Islet of Langerhans (tissue), 1 donor: ENCODE results near the gene ILDR2.

ENCODE experiments used
- FAIRE-seq: peaks from one replicate; lab custom pipeline; 2011; peaks lifted over from hg19 to GRCh38; lab: Jason Lieb, UNC

ILDR2 gene

GRCh38 chr1:166924823-166925541 is 50.4 kb downstream of the ILDR2 start:
- FAIRE-seq = no peak

GRCh38 chr1:166920561-166921475 is 54.5 kb downstream of the ILDR2 start:
- FAIRE-seq = no peak

GRCh38 chr1:166918956-166919316 is 56.4 kb downstream of the ILDR2 start:
- FAIRE-seq = no peak

- no peak for FAIRE-seq
Observed at GRCh38 chr1:166918088-166918955, 57.0 kb downstream of the ILDR2 start.

GRCh38 chr1:166915941-166916340 is 59.4 kb downstream of the ILDR2 start:
- FAIRE-seq = no peak

- FAIRE-seq = no peak
Observed at GRCh38 chr1:166915042-166915441, 60.3 kb downstream of the ILDR2 start.

GRCh38 chr1:166914111-166914510 is 61.2 kb downstream of the ILDR2 start:
- FAIRE-seq = no peak

GRCh38 chr1:166911624-166912023 is 63.7 kb downstream of the ILDR2 start:
- FAIRE-seq = no peak

- FAIRE-seq = peak; percentile 99
Observed at GRCh38 chr1:166910396-166910994, 64.8 kb downstream of the ILDR2 start.

- no peak for FAIRE-seq
Observed at GRCh38 chr1:166908942-166909341, 66.4 kb downstream of the ILDR2 start.

GRCh38 chr1:166907763-166908162 is 67.6 kb downstream of the ILDR2 start:
- FAIRE-seq = no peak

- no peak for FAIRE-seq
Observed at GRCh38 chr1:166907051-166907450, 68.3 kb downstream of the ILDR2 start.

GRCh38 chr1:166906647-166907046 is 68.7 kb downstream of the ILDR2 start:
- no peak for FAIRE-seq

- no peak for FAIRE-seq
Observed at GRCh38 chr1:166905900-166906299, 69.4 kb downstream of the ILDR2 start.

GRCh38 chr1:166905136-166905535 is 70.2 kb downstream of the ILDR2 start:
- no peak for FAIRE-seq

GRCh38 chr1:166903232-166903631 is 72.1 kb downstream of the ILDR2 start:
- FAIRE-seq = no peak

GRCh38 chr1:166902279-166902678 is 73.1 kb downstream of the ILDR2 start:
- FAIRE-seq = no peak

GRCh38 chr1:166900987-166901386 is 74.4 kb downstream of the ILDR2 start:
- no peak for FAIRE-seq

GRCh38 chr1:166899769-166900168 is 75.6 kb downstream of the ILDR2 start:
- no peak for FAIRE-seq

GRCh38 chr1:166895766-166896165 is 79.6 kb downstream of the ILDR2 start:
- FAIRE-seq = no peak

- FAIRE-seq = no peak
Observed at GRCh38 chr1:166889776-166890175, 85.6 kb downstream of the ILDR2 start.
